ENCODE data around the gene PXT1. TPM values are rescaled to one million over a fixed set of nuclear protein-coding genes. Genes with fewer than 3 reads are reported as not detected.

Gene PXT1
- total RNA-seq, 4 donors from 2014 or later = not detected

DNA sequence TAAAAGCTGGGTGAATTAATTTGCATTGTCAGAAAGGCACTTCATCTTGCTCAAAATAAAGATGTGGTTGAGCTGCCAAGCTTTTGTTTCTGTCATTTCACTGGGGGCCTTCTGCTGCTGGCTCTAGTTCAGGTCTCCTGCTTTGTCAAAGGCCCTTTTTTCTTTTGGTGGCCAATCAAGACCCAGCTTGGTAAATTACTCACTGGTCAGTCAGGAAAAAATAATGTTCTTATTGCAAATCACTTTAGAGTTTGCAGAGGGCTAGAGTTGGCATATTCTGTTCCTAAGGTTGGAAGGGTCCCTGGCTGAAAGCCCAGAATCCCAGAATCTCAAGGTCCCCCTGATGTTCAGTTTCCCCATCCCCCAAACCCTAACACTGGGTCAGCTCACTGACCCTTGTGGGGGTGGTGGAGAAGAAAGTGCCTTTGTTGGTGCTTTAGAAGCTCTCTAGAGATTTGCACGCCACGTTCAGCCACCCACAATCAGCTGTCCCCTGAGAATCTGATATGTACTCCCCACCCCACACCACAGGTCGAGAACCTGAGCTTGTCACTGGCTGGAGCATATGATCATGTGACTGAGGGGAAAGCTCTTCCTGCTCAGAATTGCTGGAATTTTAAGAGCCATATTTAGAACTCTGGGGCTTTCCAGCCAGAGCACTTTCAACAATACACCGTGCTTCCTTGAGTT lies 84.3 kb downstream of the PXT1 start:
- Histone ChIP-seq H3K9me3 (no peaks in the 10 kb centered on the region), H3K27ac (peak overlapping the region in 1 of 4 donors; percentile 46), H3K4me1 (peaks cover 0 to 21% (median 0%) of the 10 kb centered on the region in 4 donors), H3K27me3 (no peaks in the 10 kb centered on the region), H3K4me3 (no peak overlapping the region), H3K36me3 (no peaks in the 10 kb centered on the region)
- TF ChIP-seq POLR2A (IDR thresholded peaks at IDR 0.05) (no peak), CTCF (IDR thresholded peaks at IDR 0.05) (no peak)
- DNase-seq = no peak

DNA sequence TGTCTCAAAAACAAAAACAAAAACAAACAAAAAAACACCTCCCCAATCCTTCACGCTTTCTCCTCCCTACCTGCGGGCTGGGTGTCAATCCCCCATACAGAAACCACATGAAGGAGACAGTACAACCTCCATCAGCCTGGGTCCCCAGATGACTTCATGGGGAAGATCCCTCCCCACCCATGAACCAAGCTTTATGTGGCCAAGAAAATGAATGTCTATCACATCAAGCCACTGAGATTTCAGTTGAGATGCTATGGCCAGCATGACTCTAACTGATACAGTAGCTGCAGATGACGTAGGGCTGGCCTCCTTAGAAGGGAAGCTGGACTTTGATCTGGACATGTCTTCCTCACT lies 84.8 kb downstream of the PXT1 start:
- peak in 1 of 3 donors; percentile 74 for DNase-seq
- Histone ChIP-seq H3K27me3 (no peaks in the 10 kb centered on the region), H3K27ac (no peak overlapping the region), H3K9me3 (no peaks in the 10 kb centered on the region), H3K4me1 (peaks cover 0 to 21% (median 0%) of the 10 kb centered on the region in 4 donors), H3K4me3 (no peak overlapping the region), H3K36me3 (no peaks in the 10 kb centered on the region)
- no peak for TF ChIP-seq CTCF (IDR thresholded peaks at IDR 0.05)
- TF ChIP-seq POLR2A (IDR thresholded peaks at IDR 0.05) = no peak

- DNase-seq = no peak
- Histone ChIP-seq H3K9me3 (no peaks in the 10 kb centered on the region), H3K4me3 (no peak overlapping the region), H3K4me1 (peaks cover 0 to 27% (median 0%) of the 10 kb centered on the region in 4 donors), H3K27ac (no peak overlapping the region), H3K27me3 (no peaks in the 10 kb centered on the region), H3K36me3 (no peaks in the 10 kb centered on the region)
- TF ChIP-seq CTCF (IDR thresholded peaks at IDR 0.05) = no peak
- TF ChIP-seq POLR2A (IDR thresholded peaks at IDR 0.05) = no peak
These were observed 86.8 kb downstream of the PXT1 start for GRCh38 chr6:36355819-36356218.

GRCh38 chr6:36353411-36353915 lies 89.2 kb downstream of the PXT1 start:
- no peaks in the 10 kb centered on the region for H3K27me3 ChIP-seq
- H3K4me1 ChIP-seq = peaks cover 0 to 18% (median 0%) of the 10 kb centered on the region in 4 donors
- no peaks in the 10 kb centered on the region for H3K9me3 ChIP-seq
- no peaks in the 10 kb centered on the region for H3K36me3 ChIP-seq
- TF ChIP-seq POLR2A (IDR thresholded peaks at IDR 0.05) = no peak
- TF ChIP-seq CTCF (IDR thresholded peaks at IDR 0.05) = no peak
- H3K27ac ChIP-seq = no peak overlapping the region
- no peak overlapping the region for H3K4me3 ChIP-seq
- DNase-seq = no peak

DNA sequence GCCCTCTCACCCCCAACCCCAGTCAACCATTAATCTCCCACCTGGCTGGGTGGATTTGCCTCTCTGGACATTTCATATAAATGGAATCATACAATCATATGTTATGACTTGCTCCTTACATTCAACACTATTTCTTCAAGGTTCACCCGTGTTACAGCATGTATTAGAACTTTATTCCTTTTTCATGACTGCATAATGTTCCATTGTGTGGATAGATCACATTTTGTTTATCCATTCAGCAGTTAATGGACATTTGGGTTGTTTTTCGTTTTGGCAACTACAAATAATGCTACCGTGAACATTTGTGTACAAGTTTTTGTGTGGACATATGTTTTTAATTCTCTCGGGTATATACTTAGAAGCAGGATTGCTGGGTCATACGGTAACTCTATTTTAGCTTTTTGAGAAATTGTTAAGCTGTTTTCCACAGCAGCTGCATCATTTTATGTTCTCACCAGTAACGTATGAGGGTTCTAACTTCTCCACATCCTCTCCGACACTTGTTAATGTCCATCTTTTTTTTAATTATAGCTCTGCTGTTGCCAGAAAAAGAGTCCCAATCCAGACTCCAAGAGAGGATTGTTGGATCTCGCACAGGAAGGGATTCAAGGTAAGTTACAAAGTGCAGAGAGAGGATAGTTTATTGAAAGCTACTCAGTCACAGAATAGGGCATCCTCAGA lies 90.0 kb downstream of the PXT1 start:
- Histone ChIP-seq H3K4me1 (peaks cover 0 to 17% (median under 1%) of the 10 kb centered on the region in 4 donors), H3K4me3 (no peak overlapping the region), H3K36me3 (no peaks in the 10 kb centered on the region), H3K27ac (no peak overlapping the region), H3K27me3 (no peaks in the 10 kb centered on the region), H3K9me3 (no peaks in the 10 kb centered on the region)
- no peak for DNase-seq
- TF ChIP-seq CTCF (IDR thresholded peaks at IDR 0.05) (no peak), POLR2A (IDR thresholded peaks at IDR 0.05) (no peak)
